ENCODE measurements around the gene DAPK2. TPM values are rescaled to one million over a fixed set of nuclear protein-coding genes. Genes with fewer than 3 reads are reported as not detected.
"Not testable (repeated sequence)": the region's sequence is repeated elsewhere in the genome, so short reads cannot be mapped to it uniquely, and the experiment has no call there.

DAPK2 gene
- total RNA-seq, 1 donor from 2014 or later: 2.0 TPM

- no peaks in the 10 kb centered on the region for H3K36me3 Mint-ChIP-seq (ENCODE audit: insufficient read depth)
- DNase-seq (ENCODE audit: low spot score, unreplicated experiment): no peak
- no peak overlapping the region for H3K4me3 Mint-ChIP-seq (ENCODE audit: low read depth)
- H3K9me3 Mint-ChIP-seq (ENCODE audit: low read depth): no peaks in the 10 kb centered on the region
- no peaks in the 10 kb centered on the region for H3K27me3 Mint-ChIP-seq
- TF ChIP-seq, protein P1, sequence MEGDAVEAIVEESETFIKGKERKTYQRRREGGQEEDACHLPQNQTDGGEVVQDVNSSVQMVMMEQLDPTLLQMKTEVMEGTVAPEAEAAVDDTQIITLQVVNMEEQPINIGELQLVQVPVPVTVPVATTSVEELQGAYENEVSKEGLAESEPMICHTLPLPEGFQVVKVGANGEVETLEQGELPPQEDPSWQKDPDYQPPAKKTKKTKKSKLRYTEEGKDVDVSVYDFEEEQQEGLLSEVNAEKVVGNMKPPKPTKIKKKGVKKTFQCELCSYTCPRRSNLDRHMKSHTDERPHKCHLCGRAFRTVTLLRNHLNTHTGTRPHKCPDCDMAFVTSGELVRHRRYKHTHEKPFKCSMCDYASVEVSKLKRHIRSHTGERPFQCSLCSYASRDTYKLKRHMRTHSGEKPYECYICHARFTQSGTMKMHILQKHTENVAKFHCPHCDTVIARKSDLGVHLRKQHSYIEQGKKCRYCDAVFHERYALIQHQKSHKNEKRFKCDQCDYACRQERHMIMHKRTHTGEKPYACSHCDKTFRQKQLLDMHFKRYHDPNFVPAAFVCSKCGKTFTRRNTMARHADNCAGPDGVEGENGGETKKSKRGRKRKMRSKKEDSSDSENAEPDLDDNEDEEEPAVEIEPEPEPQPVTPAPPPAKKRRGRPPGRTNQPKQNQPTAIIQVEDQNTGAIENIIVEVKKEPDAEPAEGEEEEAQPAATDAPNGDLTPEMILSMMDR (IDR thresholded peaks at IDR 0.05; ENCODE audit: unreplicated experiment): no peak
- peak overlapping the region; percentile 39 for H3K27ac Mint-ChIP-seq
- H3K4me1 Mint-ChIP-seq (ENCODE audit: low read depth): peaks cover 6% of the 10 kb centered on the region
These were observed 75.5 kb downstream of the DAPK2 start for GRCh38 chr15:63970621-63971426.

DNA sequence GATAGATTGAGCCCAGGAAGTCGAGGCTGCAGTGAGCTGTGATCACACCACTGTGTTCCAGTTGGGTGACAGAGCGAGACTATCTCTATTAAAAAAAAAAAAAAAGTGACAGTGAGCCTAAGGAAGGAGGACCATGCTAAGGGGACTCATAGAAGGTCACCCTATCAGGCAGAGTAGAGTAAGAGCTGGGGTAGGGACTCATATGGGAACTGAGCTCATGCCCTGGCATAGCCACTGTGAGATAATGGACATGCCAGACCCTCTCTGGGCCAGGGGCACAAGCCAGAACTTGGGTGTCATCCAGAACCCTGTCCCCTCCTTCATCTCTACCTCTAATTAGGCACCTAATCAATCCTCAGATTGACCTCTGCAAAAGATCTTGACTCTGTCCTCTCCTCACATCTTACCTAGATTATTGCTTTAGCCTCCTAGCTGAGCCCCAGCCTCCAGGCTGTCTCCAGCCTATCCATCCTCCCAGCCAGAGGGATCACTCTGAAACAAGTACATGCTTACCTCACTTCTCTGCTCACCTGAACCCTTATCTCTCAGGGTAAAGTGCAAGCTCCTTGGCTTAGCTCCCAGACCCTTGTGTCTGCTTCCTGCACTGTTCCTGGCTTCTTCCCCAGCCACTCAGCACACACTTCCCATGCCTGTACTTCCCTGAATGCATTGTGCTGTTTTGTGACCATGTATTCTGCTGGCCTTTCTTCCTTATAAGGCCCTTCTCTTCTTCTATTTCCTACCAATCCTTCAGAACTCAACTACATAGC is 76.4 kb downstream of the DAPK2 start:
- Mint-ChIP-seq H3K27ac (no peak overlapping the region), H3K4me3 (ENCODE audit: low read depth) (no peak overlapping the region), H3K36me3 (ENCODE audit: insufficient read depth) (no peaks in the 10 kb centered on the region), H3K9me3 (ENCODE audit: low read depth) (no peaks in the 10 kb centered on the region), H3K4me1 (ENCODE audit: low read depth) (peaks cover 6% of the 10 kb centered on the region), H3K27me3 (no peaks in the 10 kb centered on the region)
- no peak for DNase-seq (ENCODE audit: low spot score, unreplicated experiment)
- TF ChIP-seq, protein P1 (IDR thresholded peaks at IDR 0.05; ENCODE audit: unreplicated experiment): no peak

- Mint-ChIP-seq H3K36me3 (ENCODE audit: insufficient read depth) (peaks cover 1% of the 10 kb centered on the region), H3K4me1 (ENCODE audit: low read depth) (peaks cover 6% of the 10 kb centered on the region), H3K4me3 (ENCODE audit: low read depth) (no peak overlapping the region), H3K27me3 (no peaks in the 10 kb centered on the region), H3K27ac (no peak overlapping the region), H3K9me3 (ENCODE audit: low read depth) (peaks cover 8% of the 10 kb centered on the region)
- TF ChIP-seq, protein P1 (IDR thresholded peaks at IDR 0.05; ENCODE audit: unreplicated experiment): no peak
- no peak for DNase-seq (ENCODE audit: low spot score, unreplicated experiment)
These were observed 77.6 kb downstream of the DAPK2 start for GRCh38 chr15:63968700-63969099.

GRCh38 chr15:63968122-63968524 is 78.2 kb downstream of the DAPK2 start:
- no peak overlapping the region for H3K27ac Mint-ChIP-seq
- H3K36me3 Mint-ChIP-seq (ENCODE audit: insufficient read depth): peaks cover 4% of the 10 kb centered on the region
- H3K27me3 Mint-ChIP-seq: no peaks in the 10 kb centered on the region
- TF ChIP-seq, protein P1 (IDR thresholded peaks at IDR 0.05; ENCODE audit: unreplicated experiment): no peak
- peaks cover 13% of the 10 kb centered on the region for H3K9me3 Mint-ChIP-seq (ENCODE audit: low read depth)
- DNase-seq (ENCODE audit: low spot score, unreplicated experiment): no peak
- H3K4me3 Mint-ChIP-seq (ENCODE audit: low read depth): no peak overlapping the region
- peaks cover 6% of the 10 kb centered on the region for H3K4me1 Mint-ChIP-seq (ENCODE audit: low read depth)

DNA sequence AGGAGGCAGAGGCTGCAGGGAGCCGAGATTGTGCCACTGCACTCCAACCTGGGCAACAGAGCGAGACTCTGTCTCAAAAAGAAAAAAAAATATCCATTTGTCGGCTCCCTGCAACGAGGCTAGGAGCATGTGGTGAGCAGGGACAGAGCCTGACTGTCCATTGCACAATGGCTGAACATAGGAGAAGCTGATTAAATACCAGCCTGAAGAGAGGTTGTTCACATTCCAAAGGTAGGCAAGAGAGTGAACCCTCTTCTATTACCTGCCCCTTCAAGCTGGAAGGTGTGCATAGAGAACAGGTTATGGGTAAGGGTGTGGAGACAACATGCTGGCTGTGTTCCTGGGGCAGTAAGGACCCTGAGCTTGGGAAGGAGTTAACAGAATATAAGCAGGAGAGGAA is 78.7 kb downstream of the DAPK2 start:
- peak overlapping the region; percentile 1 for H3K27ac Mint-ChIP-seq
- H3K9me3 Mint-ChIP-seq (ENCODE audit: low read depth): peaks cover 13% of the 10 kb centered on the region
- DNase-seq (ENCODE audit: low spot score, unreplicated experiment): no peak
- no peak overlapping the region for H3K4me3 Mint-ChIP-seq (ENCODE audit: low read depth)
- no peaks in the 10 kb centered on the region for H3K27me3 Mint-ChIP-seq
- H3K36me3 Mint-ChIP-seq (ENCODE audit: insufficient read depth): peaks cover 4% of the 10 kb centered on the region
- peaks cover 6% of the 10 kb centered on the region for H3K4me1 Mint-ChIP-seq (ENCODE audit: low read depth)
- TF ChIP-seq, protein P1 (IDR thresholded peaks at IDR 0.05; ENCODE audit: unreplicated experiment): no peak

DNA sequence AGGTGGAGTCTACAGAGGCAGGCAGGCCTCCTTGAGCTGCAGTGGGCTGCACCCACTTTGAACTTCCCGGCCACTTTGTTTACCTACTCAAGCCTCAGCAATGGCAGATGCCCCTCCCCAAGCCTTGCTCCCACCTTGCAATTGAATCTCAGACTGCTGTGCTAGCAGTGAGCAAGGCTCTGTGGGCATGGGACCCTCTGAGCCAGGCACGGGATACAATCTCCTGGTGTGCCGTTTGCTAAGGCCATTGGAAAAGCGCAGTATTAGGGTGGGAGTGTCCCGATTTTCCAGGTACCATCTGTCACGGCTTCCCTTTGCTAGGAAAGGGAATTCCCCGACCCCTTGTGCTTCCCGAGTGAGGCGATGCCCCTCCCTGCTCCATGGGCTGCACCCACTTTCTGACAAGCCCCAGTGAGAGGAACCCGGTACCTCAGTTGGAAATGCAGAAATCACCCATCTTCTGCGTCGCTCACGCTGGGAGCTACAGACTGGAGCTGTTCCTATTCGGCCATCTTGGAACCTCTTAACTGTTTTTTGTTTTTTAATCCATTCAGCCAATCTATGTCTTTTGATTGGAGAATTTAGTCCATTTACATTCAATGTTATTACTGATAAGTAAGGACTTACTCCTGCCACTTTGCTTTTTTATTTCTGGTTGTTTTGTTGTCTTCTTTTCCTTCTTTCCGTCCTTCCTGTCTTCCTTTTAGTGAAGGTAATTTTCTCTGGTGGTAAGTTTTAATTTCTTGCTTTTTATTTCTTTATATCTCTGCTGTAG is 83.2 kb downstream of the DAPK2 start:
- not testable (repeated sequence) for H3K4me1 Mint-ChIP-seq (ENCODE audit: low read depth); DNase-seq (ENCODE audit: low spot score, unreplicated experiment); H3K27me3 Mint-ChIP-seq; H3K4me3 Mint-ChIP-seq (ENCODE audit: low read depth); H3K27ac Mint-ChIP-seq; H3K36me3 Mint-ChIP-seq (ENCODE audit: insufficient read depth)
- peaks cover 33% of the 10 kb centered on the region for H3K9me3 Mint-ChIP-seq (ENCODE audit: low read depth)

All from progenitor cell of endocrine pancreas (in vitro differentiated cells).